GM18870 (cell line): Measurements from ENCODE around the gene MPND.

ENCODE experiments used
- ATAC-seq: cut with Tn5 transposase; IDR thresholded peaks from one replicate; pipeline ENCODE4 v1.9.1; 2021; ENCODE audit warnings: moderate library complexity; ENCODE audit not compliant: unreplicated experiment

The MPND gene

GRCh38 chr19:4343370-4344307 lies at the start of gene MPND:
Gene MPND (plus strand): TSS chr19:4343562. CDS start chr19:4343594, 32 bp downstream.
- no peak for ATAC-seq

GRCh38 chr19:4294389-4294788 lies 49.0 kb upstream of the MPND start:
- no peak for ATAC-seq

- ATAC-seq: no peak
Observed at GRCh38 chr19:4295972-4296771, 47.2 kb upstream of the MPND start.

- ATAC-seq: no peak
Observed at GRCh38 chr19:4297901-4298809, 45.2 kb upstream of the MPND start.

GRCh38 chr19:4298810-4299550 lies 44.4 kb upstream of the MPND start:
- ATAC-seq: no peak

GRCh38 chr19:4300589-4300988 lies 42.8 kb upstream of the MPND start:
- no peak for ATAC-seq

GRCh38 chr19:4301590-4302242 lies 41.6 kb upstream of the MPND start:
- no peak for ATAC-seq

GRCh38 chr19:4302243-4302640 lies 41.1 kb upstream of the MPND start, which contains the start of gene TMIGD2:
Gene TMIGD2 (minus strand): TSS chr19:4302389. CDS start chr19:4302385, 4 bp downstream.
- no peak for ATAC-seq

- ATAC-seq: no peak
Observed at GRCh38 chr19:4303819-4304537, 39.4 kb upstream of the MPND start.

- ATAC-seq: no peak
Observed at GRCh38 chr19:4304538-4305256, 38.7 kb upstream of the MPND start, which contains the start of gene FSD1. Gene FSD1 (plus strand): TSS chr19:4304598. CDS start chr19:4304747, 149 bp downstream.

- no peak for ATAC-seq
Observed at GRCh38 chr19:4305257-4305612, 38.1 kb upstream of the MPND start.

- no peak for ATAC-seq
Observed at GRCh38 chr19:4305659-4306058, 37.7 kb upstream of the MPND start.

GRCh38 chr19:4310247-4311121 lies 32.9 kb upstream of the MPND start:
- no peak for ATAC-seq

- no peak for ATAC-seq
Observed at GRCh38 chr19:4313847-4314490, 29.4 kb upstream of the MPND start.

GRCh38 chr19:4316956-4317355 lies 26.4 kb upstream of the MPND start:
- ATAC-seq: no peak

GRCh38 chr19:4318460-4318859 lies 24.9 kb upstream of the MPND start:
- no peak for ATAC-seq
